Esophagus muscularis mucosa (tissue), 4 donors: Measurements from ENCODE around the gene ARHGEF40. TPM values are rescaled to one million over a fixed set of nuclear protein-coding genes. Genes with fewer than 3 reads are reported as not detected.

ENCODE experiments used
- DNase-seq: peaks from one replicate; pipeline ENCODE4 v3.0.0-alpha.2; 2017; ENCODE audit errors: extremely low spot score
- H3K27ac ChIP-seq, 4 donors: fragments of 200-600 bp; sonication (generic); replicated peaks in 1 of 4; 1 replicate in 3 of 4; 2 replicates in 1 of 4; pipeline ENCODE4 v1.5.1; 2016 to 2019; ENCODE audit warnings: mild to moderate bottlenecking in 1 of 4
- H3K27me3 ChIP-seq, 4 donors: fragments of 200-600 bp; sonication (generic); one replicate each; pipeline versions ENCODE4 v1.5.1 to v1.6.0; 2016 to 2019
- H3K36me3 ChIP-seq, 4 donors: fragments of 200-600 bp; sonication (generic); one replicate each; pipeline ENCODE4 v1.5.1; 2016 to 2019
- H3K4me1 ChIP-seq, 4 donors: fragments of 200-600 bp; sonication (generic); one replicate each; pipeline ENCODE4 v1.5.1; 2016 to 2019
- H3K4me3 ChIP-seq, 4 donors: fragments of 200-600 bp; sonication (generic); 1 replicate in 2 of 4; 2 replicates in 2 of 4; pipeline ENCODE4 v1.5.1; 2016 to 2019; ENCODE audit warnings: mild to moderate bottlenecking in 4 of 4, moderate library complexity in 1 of 4
- H3K9me3 ChIP-seq, 4 donors: fragments of 200-600 bp; sonication (generic); 1 replicate in 3 of 4; 2 replicates in 1 of 4; pipeline ENCODE4 v1.5.1; 2016 to 2019
- CTCF ChIP-seq, 3 experiments: fragments of 200-600 bp in 2 of 3; fragments of 450-650 bp in 1 of 3; sonication (generic) in 2 of 3; IDR thresholded peaks; one replicate each; pipeline ENCODE4 v1.5.1; 2017 to 2019; ENCODE audit warnings: antibody characterized with exemption in 3 of 3, mild to moderate bottlenecking in 2 of 3, moderate library complexity in 1 of 3
- EP300 ChIP-seq: sonication (generic); formaldehyde crosslinking; IDR thresholded peaks from one replicate; pipeline ENCODE4 v1.6.1; 2017; ENCODE audit warnings: antibody characterized with exemption
- POLR2A ChIP-seq: fragments of 450-650 bp; IDR thresholded peaks from one replicate; pipeline ENCODE4 v1.6.1; 2017; ENCODE audit warnings: antibody characterized with exemption, moderate library complexity, mild to moderate bottlenecking, low read depth
- POLR2AphosphoS5 ChIP-seq, 2 donors: sonication (generic); formaldehyde crosslinking; IDR thresholded peaks; one replicate each; pipeline ENCODE4 v1.6.1; 2017; ENCODE audit warnings: antibody characterized with exemption in 2 of 2
- WGBS: methylation state at CpG from one replicate; pipeline ENCODE4 v1.1.5; 2018; 5-methylcytosine and 5-hydroxymethylcytosine counted together
- intact Hi-C: fragments of 100-400 bp; cut with DNase I; formaldehyde crosslinking; loops from one replicate; pipeline ENCODE4 v1.15.1; 2023
- total RNA-seq, 4 donors: library from RNA; depleted of rRNA; stranded (reverse); fragments of >200 nt; gene quantifications; one replicate each; pipeline versions ENCODE4 v1.1.0 to v1.2.1, GENCODE V29; 2016

Gene ARHGEF40
- total RNA-seq, 4 donors from 2014 or later, result 19.4 to 47.3 (median 27.0) TPM

GRCh38 chr14:21049271-21049673, 20.8 kb upstream of the ARHGEF40 start:
- no peak overlapping the region for H3K4me3 ChIP-seq
- no peak for DNase-seq
- H3K36me3 ChIP-seq, result no peaks in the 10 kb centered on the region
- intact Hi-C loops, result loop anchor here (10.0 kb wide), 1 partner anchor 194 kb away; no protein-coding TSS in a partner anchor
- no peak for TF ChIP-seq POLR2AphosphoS5 (IDR thresholded peaks at IDR 0.05)
- TF ChIP-seq CTCF (IDR thresholded peaks at IDR 0.05), result no peak
- TF ChIP-seq EP300, result no peak
- TF ChIP-seq POLR2A, result no peak
- H3K9me3 ChIP-seq, result no peaks in the 10 kb centered on the region
- H3K27me3 ChIP-seq, result no peaks in the 10 kb centered on the region
- no peak overlapping the region for H3K27ac ChIP-seq
- H3K4me1 ChIP-seq, result peaks cover 7 to 19% (median 12%) of the 10 kb centered on the region in 4 donors
- WGBS, result 74% methylated on average over 3 of the region's 3 CpGs

- H3K9me3 ChIP-seq, result no peaks in the 10 kb centered on the region
- intact Hi-C loops, result no loop called here
- no peaks in the 10 kb centered on the region for H3K27me3 ChIP-seq
- 60% methylated on average over 3 of the region's 3 CpGs for WGBS
- TF ChIP-seq EP300, result no peak
- DNase-seq, result no peak
- no peaks in the 10 kb centered on the region for H3K36me3 ChIP-seq
- H3K4me1 ChIP-seq, result peaks cover 0 to 16% (median 11%) of the 10 kb centered on the region in 4 donors
- no peak overlapping the region for H3K4me3 ChIP-seq
- no peak overlapping the region for H3K27ac ChIP-seq
Measured at GRCh38 chr14:21050597-21050996, 19.5 kb upstream of the ARHGEF40 start.

- Histone ChIP-seq H3K9me3 (no peaks in the 10 kb centered on the region), H3K27me3 (no peaks in the 10 kb centered on the region), H3K4me1 (peaks cover 0 to 3% (median 0%) of the 10 kb centered on the region in 4 donors), H3K36me3 (no peaks in the 10 kb centered on the region), H3K4me3 (no peak overlapping the region), H3K27ac (no peak overlapping the region)
- WGBS, result 92% methylated on average over 20 of the region's 20 CpGs
- intact Hi-C loops, result no loop called here
- DNase-seq, result no peak
- TF ChIP-seq EP300 (no peak), CTCF (IDR thresholded peaks at IDR 0.05) (no peak), POLR2AphosphoS5 (IDR thresholded peaks at IDR 0.05) (no peak), POLR2A (no peak)
Measured at GRCh38 chr14:21053184-21054122, 16.7 kb upstream of the ARHGEF40 start.

- 69% methylated on average over 3 of the region's 3 CpGs for WGBS
Measured at GRCh38 chr14:21054123-21054767, 15.9 kb upstream of the ARHGEF40 start.

More at GRCh38 chr14:21054123-21054767, 15.9 kb upstream of the ARHGEF40 start:
- DNase-seq, result no peak
- Histone ChIP-seq H3K36me3 (no peaks in the 10 kb centered on the region), H3K4me1 (no peaks in the 10 kb centered on the region), H3K27ac (no peak overlapping the region), H3K4me3 (no peak overlapping the region), H3K9me3 (no peaks in the 10 kb centered on the region), H3K27me3 (no peaks in the 10 kb centered on the region)
- intact Hi-C loops, result no loop called here
- TF ChIP-seq CTCF (IDR thresholded peaks at IDR 0.05), result no peak
- no peak for TF ChIP-seq POLR2AphosphoS5 (IDR thresholded peaks at IDR 0.05)
- TF ChIP-seq POLR2A, result no peak
- no peak for TF ChIP-seq EP300
